Retina (tissue), 1 donor: Measurements from ENCODE around the gene SPOCK1.

ENCODE experiments used
- DNase-seq: peaks from one replicate; pipeline ENCODE4 v3.0.0-alpha.2; 2016

Gene SPOCK1

DNA sequence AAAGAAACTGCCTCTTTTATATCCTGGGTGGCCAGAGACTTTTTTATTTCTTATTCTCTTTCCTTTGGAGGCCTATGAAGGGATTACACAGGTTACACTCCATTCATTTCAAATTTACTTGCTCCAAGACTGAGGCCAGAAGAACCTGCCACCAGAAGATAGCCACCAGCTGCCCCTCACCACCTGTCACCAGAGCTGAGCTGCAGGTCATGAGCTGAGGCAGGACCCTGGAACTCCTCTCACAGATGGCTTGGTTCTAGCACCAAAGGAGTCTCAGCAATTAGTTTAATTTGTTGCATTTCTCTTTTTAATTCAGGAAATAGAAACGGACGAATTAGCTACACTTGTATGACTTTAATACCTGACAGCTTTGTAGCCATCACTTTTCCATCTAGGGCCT, 313.9 kb downstream of the SPOCK1 start:
- DNase-seq, result no peak

DNA sequence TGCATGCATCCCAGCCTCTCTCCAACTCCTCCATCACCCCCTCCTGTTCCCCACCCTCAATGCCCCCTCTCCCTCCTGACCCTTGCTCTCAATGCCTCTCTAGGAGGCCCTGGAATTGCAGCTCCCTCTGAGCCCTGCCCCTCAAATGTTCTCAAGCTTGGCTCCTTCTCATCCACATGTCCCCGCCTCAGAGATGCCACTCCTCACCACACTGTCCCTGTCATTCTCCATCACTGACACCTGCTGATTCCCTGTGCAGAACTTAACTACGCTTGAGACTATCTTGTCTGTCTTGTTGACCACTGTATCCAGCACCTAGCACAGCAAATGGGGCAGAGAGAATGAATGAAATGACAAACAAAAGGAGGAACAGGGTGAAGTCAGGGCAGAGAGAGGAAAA, 314.4 kb downstream of the SPOCK1 start:
- no peak for DNase-seq

DNA sequence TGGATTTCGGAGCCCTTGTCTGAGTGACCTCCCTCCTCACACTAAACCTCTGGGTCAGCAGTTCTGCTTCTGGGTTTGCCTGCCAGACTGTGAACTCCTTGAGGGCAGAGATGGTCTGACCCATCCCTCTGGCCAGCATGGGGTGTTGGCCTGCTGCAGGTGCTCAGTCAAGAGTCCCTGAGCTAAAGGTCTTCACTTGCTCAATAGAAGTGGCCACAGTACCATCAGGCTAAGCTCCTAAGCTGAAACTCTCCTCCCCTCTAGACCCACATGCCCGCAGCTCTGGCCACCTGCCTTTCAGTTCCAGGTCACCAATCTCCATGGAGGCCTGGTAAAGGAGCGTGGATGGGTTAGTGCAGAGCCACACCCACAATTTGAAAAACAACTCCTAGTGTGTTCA, 316.6 kb downstream of the SPOCK1 start:
- no peak for DNase-seq

DNA sequence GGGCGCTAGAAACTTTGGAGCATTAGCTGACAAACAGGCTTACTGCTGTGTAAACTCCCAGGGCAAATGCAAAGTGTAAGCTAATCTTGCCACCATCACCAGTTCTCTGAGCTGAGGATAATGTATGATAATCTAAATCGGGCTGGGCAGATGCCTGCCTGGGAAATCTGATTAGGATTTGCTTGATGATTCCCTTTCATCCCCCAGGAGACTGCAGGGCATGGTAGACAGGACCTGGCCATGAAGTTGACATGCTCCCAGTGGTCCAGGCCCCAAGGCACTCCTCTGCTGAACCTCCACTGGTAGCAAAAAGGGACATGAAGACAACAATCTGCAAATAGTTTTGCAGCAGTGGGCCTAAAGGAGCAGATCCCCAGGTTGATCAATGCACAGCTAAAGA, 317.5 kb downstream of the SPOCK1 start:
- DNase-seq, result no peak

DNA sequence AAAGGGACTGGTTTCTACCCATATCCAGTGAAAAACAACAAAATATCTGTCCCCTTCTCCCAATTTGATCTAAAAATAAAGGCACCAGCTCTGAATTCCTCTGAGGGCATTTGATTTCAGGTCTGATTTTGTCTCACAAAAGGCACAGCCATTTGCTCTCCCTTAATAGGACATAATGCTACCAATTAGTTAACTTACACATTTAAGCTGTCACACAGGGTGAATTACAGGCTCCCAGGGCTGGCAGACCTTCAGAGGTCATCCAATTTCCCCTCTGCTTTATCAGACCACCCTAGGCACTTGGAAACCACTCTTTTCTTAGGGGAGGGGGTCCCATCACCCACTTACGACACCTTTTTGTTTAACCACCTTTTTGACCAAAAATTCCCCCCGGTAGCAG, 319.9 kb downstream of the SPOCK1 start:
- DNase-seq, result no peak

DNA sequence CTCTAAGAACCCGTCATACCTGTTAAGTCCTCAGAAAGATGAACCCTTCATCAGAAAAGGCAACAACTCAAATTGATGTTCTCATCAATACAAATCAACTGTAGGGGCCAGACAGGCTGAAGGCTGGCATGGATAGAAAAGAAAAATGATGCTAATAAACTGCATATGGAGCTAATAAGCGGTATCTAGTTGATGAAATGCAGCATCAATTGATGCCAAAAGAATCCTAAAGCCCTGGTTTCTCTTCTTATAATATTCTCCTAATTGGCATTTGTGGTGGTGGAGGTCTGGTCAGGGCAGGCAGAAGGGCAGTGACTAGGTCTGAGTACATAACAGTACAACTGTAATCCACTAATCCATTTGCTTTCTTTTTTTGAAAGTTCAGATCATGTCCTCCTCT, 322.5 kb downstream of the SPOCK1 start:
- no peak for DNase-seq

DNA sequence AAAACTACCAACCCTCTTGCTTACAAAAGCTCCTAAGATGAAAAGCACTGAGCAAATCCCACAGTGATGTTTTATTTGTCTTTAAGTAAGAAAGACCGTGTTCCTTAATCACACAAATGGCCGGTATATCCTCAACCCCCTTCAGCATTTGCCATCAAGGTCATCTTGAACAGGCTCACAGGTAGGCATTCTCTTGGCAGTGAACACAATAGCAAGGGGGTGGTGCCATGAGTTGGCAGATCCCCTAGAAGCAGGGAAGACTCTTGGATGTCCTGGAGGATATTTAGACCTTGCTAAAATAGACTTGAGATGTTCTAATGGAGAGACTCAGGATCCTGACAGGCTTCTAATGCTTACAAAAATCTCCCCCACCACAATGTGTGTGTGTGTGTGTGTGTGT, 323.0 kb downstream of the SPOCK1 start:
- DNase-seq, result no peak

DNA sequence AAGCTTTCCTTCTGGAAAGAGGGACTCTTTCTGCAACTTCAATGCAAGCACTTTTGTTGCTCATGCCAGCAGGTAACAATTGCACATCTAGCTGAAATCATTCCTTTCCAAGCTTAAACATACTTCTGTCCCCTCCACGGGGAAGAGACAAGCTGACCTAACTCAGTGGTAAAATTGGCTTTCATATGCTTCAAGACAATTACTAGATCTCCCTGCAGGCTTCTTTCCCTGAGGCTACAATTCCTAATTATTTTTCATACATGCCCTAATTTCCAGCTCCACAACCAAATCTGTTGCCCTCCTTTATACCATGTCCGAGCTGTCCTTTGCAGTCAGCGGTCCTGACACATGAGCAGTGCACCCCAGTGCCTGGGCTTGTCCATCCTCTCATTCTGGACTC, 324.9 kb downstream of the SPOCK1 start:
- DNase-seq, result no peak

DNA sequence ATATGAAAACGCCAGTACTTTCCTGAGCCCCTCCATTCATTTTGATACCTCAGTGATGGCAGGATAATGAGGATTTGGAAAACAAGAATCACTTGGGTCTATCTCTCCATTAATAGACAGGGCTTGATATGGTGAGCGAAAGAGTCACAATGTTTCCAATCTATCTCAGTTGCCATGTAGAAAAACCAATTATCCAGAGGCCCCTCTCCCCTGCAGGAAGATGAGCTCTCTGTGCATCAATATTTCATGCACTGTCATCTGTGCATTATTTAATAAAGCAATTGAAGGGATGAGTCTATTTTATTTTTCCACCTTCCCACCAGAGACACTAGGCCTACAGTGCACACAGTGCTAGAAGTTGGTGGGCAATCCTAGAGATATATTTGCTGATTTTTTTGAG, 326.9 kb downstream of the SPOCK1 start:
- peak; percentile 18 for DNase-seq

DNA sequence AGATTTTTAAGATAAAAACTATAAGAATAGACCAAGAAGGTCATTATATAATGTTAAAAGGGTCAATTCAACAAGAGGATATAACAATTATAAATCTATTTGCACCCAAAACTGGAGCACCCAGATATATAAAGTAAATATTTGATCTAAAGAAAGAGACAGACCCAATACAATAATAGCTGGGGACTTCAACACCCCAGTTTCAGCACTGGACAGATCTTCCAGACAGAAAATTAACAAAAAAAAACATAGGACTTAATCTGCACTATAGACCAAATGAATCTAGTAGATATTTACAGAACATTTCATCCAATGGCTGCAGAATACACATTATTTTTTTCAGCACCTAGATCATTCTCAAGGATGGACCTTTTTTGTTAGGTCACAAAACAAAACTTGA, 331.9 kb downstream of the SPOCK1 start:
- DNase-seq, result no peak

DNA sequence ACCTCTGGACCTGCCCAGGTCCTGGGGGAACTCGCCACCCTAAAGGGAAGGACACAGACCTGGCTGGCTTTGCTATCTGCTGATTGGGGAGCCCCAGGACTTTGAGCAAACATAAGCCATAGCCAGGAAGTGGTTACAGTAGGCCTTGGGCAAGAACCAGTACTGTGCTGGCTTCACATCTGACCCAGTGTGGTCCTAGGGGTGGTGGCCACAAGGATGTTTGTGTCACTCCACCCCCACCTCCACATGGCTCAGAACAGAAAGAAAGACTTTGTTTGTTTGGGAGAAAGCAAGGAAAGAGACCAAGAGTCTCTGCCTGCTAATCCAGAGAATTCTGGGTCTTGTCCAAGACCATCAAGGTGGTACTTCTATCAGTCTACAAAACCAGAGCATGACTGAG, 334.2 kb downstream of the SPOCK1 start:
- DNase-seq, result no peak

DNA sequence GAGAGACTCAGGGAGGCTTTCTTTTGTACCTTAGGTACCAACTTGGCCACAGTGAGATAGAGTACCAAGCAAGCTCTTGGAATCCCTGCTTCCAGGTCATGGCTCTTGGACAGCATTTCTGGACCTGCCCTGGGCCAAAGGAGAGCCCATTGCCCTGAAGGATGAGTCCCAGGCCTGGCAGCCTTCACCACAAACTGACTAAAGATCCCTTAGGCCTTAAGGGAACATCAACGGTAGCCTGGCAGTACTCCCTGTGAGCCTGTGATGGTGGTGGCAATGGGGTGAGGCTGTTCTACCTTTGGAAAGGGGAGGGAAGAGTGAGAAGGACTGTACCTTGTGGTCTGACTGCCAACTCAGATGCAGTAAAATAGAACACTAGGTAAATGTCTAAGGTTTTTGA, 334.6 kb downstream of the SPOCK1 start:
- no peak for DNase-seq

DNA sequence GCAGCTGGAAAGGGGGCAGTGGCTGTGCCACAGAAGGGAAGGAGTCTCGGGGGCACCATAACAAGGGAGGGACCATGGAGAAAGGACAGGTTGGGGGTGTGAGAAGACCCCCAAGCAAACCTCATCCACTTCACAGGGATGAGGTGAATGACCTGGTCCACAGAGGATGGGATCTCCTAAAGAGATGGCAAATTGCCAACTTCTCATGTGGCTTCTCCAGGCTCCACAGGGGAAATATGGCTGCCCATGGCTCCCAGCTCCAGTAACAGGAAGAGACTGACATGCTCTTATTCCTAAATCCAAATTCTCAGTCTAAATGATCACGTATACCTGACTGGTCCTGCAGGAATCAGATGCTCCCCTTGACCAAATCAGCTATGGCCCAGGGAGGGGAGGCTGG, 340.4 kb downstream of the SPOCK1 start:
- DNase-seq, result no peak

DNA sequence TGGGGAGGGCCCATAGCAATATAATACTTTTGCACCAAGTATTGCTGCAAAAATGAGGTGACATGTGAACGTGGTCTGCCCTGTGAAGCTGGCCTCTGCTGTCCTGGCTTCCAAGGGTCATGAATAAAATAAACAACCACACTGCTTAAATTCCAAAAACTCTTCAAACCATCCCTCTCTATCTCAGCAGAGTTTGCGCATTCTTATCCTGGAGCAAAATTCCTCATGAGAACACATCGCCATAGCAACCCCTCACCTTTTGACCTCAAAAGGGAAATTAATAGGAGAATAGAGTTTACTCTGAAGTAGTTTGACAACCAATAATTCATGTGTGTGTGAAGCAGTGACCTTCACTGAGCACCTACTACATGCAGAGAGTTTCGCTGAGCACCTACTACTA, 342.9 kb downstream of the SPOCK1 start:
- DNase-seq, result no peak

DNA sequence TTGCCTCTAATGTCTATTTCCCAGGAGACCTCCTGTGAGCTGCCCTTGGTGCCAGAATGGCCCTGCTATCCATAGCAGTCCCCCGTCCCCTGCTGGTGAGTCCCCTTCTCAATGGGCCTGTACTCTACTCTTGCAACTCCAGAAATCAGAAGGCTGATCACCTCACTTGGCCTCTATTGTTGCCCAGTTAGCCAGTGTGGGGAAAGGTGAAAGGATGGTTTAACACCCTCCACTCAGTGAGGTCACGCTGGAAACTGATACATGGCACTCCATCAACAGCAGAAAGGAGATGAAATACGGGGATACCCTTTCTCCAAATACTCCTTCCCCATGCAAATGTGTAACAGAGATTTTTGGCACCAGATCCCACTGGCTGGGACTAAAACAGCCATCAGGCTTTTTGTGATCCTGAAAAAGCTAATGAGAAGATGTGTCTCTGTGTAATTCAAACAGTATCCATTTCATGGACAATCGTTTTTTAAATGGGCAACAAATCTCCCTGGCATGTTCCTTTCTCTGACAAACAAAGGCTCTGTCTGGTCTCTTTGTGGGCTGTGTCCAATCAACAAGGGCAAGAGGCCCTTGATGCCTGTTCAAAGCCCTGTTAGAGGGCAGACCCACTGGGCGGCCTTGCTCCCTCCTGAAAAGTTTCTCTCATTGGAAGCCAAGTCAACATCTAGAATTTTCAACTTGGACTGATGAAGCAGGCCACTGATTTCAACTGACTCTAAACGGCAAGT, 343.7 kb downstream of the SPOCK1 start:
- DNase-seq, result peak; percentile 50

DNA sequence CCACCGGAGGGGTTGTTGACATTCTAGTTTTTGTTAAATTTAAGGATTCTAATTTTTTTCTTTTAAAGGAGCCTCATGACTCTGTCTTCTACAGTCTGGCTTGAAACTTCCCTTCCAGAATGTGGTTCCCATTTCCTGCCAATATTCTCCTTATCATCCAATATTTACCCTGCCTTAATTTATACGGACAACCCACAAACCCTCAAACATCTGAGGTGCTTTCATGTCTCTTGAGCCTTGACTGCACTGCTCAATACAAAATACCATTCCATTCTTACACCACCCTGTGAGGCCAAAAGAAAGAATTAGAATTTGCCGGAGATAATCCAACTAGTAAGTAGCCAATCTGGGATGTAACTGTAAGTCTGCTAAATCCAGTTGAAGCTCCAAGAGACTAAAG, 346.5 kb downstream of the SPOCK1 start:
- DNase-seq, result no peak

DNA sequence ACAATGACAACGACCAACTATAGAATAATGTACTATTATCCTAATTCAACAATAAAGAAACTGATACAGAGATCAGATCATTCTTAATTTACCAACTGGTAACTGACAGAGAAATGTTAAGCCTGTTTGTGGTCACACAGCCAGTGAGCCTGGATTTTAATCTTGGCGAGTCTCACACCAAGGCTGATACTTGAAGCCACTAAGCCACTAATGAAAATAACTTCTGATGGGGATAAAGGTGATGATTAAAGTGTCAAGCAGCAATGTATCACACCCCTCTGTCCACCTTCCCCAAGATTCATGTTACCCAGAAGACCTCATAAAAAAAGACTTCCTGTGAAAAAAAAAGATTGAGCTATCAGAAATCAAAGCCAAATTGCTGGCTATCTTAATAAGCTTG, 350.5 kb downstream of the SPOCK1 start:
- DNase-seq, result no peak

DNA sequence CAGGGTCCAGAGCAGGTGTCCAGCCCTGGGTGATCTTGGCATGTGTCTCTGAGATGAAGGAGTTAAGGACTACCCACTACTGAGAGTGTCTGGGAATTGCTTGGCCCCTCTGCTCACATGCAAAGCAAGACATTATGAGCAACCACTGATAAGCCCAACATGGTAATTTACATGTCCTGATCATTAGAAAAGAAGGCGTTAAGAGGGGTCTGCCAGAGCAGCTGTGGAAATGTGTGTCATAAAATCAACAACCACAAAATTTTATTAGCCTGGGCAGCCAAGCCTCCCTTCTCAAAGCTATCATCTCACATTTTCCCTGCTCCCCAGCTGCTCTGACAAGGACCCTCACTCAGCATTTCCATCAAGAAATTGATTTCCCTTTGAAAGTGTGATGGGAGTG, 351.0 kb downstream of the SPOCK1 start:
- peak; percentile 47 for DNase-seq

DNA sequence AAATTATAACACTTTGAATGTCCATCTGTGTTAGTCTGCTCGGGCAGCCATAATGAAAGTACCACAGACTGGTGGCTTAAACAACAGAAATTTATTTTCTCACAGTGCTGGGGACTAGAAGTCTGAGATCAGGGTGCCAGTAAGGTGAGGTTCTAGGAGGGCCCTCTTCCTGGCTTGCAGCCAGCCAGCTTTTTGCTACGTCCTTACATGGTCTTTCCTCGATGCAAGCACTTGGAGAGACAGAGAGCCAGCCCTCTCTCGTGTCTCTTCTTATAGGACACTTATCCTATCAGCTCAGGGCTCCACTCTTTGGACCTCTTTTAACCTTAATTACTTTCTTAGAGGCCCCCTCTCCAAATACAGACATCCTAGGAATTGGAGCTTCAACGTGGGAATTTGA, 351.8 kb downstream of the SPOCK1 start:
- DNase-seq, result no peak

DNA sequence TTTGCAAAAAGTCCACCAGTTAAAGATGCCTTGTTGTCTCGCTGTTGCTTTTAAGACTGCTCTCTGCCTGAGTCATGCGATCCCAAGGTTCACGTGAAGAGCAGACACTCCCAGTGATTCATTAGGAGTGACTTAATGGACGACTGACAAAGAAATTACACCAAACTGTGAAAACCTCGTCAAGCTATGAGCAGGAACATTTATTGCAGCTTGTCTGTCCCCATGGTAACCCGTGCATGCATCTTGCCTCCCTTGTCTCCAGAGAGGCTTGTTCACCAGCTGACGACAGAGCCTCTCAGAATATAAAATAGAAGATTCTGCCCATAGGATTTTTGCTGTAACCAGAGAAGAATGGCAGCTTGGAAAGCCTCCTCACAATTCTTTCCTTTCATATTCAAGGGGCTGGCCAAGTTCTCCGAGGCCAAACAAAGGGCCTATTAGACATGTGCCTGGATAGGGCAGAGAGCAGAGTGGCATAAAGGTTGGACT, 352.7 kb downstream of the SPOCK1 start:
- DNase-seq, result peak; percentile 72

DNA sequence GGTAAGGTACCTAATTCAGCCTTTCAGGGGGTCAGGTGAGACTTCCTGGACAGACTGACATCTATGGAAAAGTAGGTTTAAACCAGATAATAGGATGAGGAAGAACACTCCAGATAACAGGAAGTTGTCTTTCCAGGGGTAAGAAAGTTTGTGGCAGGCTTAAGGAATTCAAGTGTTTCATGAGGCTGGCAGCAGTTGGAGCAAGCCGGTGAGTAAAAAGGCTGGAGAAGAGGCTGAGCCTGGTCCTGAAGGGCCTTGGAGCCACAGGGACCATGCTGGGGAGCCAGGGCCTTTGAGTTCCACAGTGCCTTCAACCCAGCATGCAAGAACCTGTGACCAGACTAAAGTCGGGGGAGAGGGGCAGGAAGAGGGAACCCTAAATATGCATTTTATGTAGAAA, 353.4 kb downstream of the SPOCK1 start:
- no peak for DNase-seq

DNA sequence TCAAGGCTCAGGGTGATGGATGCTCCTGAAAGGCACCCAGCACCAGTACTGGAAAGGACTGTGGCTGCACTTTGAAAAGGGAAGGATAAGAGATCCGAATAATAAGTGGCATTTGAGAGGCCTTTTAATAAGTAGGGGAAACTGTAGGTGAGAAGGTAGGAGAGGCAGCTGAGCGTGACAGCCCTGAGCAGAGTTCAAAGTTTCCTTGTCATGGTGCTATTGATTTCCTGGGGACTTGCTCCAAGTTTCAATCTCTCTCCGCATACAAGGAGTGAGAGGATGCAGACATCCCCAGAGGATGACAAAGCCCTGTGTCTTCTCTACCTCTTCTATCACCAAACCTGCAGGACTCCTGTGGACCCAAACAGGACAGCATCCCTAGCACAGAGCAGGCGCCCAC, 354.5 kb downstream of the SPOCK1 start:
- no peak for DNase-seq

DNA sequence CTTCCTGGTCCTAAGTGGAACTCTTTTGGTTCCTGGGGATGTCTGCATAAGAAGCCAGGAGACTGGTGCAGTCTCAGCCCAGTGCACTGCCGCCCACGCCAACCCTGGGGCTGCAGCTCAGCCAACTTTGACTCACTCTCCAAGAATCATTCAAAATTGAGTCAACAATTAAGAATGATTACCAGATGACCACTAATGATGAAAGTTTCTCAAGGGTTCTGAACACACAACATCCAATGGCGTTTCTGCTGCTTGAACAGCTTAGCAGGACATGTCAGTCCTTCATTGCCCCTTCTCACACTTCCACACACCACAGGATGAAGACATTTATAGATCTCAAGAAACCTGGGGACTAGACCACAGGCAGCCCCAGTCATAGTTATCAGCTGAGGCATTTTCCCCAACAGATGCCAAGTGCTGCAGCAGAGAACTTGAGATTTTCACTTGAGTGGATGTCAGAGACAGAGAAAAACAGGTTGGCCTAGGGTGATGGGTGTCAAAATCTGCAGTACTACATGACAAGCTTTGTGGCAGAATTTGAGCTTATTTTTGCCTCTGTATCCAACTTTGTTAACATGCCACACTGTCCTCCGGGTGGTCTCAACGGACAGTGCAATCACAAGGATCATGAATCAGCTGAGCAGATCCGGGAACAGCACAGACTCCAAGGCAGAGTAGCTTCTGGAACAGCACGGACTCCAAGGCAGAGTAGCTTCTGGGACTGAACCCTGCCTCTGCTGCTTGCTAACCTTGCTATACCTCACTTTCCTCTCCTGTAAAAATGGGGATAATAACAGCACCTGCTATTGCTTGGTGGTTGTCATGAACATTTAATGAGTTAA, 356.1 kb downstream of the SPOCK1 start:
- no peak for DNase-seq

DNA sequence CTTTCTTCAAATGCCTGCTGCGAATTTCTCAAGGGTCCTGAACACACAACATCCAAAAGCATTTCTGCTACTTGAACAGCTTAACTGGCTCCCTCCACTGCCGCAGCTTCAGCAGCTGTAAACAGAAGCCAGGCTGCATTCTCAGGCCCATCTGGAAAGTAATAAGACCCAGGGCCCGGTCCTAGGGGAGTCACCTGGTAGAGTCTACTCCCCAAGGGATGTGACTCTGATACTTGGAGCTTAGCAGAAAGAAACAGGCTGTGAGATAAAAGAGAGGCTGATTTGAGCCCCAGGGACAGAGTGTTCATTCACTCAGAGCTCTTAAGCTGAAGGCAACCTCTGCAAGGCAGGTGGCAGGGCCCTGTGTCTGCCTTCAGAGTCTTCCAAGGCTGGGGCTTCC, 356.8 kb downstream of the SPOCK1 start:
- no peak for DNase-seq
